ENCODE measurements around the gene ZNF512B.
A peak's percentile ranks its signal among the peaks of the same experiment; 100 is the strongest.
"Not testable (repeated sequence)": the region's sequence is repeated elsewhere in the genome, so short reads cannot be mapped to it uniquely, and the experiment has no call there.

Gene ZNF512B

DNA sequence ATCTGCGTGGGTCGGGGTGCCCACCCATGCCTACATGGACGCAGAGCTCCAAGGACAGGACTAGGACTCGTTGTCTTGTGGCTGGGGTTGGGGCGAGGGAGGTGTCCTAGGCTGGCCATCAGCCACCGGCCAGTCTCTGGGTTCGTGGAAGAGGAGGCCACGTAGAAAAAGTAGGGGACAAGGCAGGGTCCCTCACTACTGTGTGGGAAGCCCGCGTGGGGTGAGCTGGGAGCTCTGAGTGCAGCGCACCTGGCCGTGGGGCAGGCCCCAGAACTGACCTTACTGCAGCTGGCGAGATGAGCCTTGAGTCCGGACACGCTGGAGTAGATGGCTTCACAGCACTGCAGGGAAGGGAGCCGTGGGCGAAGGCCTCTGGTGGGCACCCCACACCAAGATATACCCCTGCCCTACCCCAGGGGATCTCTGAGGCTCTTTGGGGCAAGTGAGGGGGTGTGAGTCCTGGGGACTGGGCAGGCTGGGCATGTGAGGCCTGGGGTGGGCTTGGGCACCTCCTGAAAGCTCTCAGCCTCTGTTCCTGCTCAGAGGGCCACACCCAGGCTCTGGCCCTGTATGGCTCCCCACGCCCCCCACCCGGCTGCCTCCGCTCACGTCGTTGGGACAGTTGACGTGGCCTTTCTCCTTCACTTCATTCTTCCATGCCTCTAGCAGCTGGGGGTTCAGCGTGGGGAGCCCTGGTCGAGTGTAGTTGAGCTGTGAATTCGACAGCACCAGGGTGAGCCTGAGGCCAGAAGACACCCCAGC lies 7.9 kb downstream of the ZNF512B start:
- DNase-seq, result no peak

DNA sequence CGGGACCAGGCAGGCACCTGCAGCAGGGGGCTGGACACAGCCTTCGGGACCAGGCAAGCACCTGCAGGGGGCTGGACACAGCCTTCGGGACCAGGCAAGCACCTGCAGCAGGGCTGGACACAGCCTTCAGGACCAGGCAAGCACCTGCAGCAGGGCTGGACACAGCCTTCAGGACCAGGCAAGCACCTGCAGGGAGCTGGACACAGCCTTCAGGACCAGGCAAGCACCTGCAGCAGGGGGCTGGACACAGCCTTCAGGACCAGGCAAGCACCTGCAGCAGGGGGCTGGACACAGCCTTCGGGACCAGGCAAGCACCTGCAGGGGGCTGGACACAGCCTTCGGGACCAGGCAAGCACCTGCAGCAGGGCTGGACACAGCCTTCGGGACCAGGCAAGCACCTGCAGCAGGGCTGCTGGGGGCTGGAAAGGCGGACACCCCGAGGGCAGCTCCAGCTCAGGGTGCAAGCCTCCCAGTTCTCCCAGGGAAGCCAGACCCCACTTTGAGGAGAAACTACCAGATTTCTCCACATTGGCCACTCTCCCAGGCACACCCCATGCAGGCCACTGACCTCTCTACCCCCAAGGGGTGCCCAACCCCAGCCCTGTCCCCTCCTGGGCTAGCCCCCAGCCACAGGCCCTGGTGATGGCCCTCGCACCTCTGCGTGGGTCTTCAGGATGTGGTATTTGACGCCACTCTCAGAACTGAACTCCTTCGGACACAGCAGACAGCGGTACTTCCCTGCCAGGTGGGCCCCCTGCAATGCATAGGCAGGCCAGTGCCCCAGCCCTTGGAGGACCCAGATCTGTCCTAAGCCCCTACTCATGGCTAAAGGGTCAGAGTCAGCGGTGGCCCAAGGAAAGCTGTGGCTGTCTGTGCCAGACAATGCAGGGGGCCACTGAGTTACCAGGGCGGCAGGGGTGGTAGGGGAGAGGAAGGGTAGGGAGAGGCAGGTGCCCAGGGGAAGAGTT lies 8.8 kb downstream of the ZNF512B start:
- not testable (repeated sequence) for DNase-seq

DNA sequence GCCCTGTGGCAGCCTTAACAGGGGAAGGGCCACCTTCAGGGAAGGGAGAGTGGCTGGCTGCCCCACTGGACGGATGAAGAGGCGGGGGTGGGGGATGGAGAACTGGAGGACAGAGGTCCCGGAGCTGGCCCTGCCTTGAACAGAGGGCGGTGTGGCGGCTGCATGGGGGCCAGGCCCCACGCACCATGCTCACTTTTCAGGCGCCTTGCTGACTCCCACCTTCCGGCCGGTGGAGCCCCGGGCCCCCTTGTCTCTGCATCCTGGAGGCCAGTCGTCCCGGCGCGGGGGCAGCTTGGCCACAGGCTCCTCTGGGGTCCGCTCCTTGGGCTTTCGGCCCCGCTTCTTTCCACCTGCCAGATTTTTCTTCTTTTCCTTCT lies 10.0 kb downstream of the ZNF512B start:
- DNase-seq, result no peak

DNA sequence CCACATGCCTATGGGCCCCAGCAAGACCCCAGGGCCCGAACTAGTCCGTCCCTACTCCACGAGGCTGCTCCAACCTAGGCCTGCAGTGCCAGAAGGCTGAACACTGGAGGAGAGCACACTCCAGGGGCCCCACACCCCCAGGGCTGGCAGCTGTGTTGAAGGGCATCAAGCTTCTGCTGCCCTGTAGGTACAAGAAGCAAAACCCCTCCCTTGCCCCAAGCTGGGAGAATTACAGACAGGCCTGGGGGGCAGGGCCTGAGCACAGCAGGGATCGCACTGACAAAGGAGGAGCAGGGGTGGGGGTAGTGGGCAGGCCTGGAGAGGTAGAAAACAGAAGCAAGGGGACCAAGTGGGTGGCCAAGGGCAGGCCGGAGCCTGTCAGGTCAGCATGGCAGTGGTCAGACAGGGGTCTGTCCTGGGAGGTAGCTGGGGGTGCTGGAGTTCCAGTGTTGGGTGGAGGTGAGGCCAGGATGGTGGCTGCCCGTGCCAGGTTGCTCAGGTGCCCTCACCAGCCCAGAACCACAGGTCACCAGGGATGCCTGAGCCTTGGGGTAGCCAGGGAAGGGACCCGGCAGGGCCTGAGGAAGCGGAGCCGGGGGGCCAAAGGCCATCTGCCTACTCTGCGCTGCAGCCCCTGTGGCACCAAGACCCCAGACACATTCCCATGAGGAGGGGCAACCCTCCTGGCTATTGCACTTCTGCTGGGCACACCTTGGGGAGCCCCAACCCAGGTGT lies 10.6 kb downstream of the ZNF512B start:
- no peak for DNase-seq

DNA sequence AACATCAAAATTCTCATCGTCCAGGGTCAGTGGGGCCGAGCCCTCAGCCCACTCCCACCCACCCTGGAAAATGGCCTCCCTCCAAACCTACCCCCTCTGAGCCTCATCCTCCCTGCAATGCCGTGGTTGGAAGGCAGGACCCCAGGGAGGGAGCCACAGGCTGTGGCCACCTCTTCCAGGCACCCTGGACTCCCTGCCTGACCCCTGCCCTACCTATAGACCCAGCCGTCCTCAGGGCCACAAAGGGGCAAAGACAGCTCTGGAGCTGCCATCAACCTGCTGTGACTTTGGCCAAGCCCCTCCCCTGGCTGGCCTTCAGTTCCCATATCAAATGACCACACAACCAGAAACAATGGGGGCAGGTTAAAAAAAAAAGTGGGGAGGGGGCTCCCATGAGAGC lies 11.3 kb downstream of the ZNF512B start:
- no peak for DNase-seq

DNA sequence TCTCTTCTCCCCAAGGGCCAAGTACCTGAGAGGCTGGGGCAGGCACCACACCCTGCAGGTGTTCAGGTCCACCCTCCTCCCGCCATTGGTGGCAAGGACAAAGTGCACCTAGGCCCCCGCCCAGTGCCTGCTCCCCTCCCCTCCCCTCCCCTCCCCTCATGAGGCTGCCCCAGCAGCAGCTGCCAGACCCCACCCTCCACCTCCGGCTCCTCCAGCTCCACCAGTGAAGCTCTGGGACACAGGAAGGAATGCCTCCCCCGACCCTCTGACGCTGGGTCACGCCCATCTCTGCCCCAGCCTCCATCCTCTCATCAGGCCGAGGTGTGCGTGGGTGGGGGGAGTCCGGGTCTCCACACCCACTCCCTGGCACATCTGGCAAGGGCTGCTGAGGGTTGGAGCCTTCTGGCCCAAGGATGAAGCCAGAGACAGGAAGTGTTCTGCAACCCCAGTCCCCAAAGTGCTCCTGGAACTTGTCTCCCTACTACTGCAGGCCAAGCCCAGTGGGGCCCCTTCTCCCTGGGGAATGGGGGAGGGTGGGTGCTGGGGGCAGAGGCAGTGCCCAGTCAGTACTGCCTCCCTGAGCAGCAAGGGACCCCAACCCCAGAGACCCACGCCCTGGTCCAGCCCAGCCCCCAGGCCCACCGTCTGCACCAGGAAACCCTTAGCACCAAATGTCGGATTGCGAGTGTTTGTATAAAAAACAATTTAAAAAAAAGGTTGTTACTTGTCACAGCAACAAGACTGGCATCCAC lies 11.9 kb downstream of the ZNF512B start:
- no peak for DNase-seq

DNA sequence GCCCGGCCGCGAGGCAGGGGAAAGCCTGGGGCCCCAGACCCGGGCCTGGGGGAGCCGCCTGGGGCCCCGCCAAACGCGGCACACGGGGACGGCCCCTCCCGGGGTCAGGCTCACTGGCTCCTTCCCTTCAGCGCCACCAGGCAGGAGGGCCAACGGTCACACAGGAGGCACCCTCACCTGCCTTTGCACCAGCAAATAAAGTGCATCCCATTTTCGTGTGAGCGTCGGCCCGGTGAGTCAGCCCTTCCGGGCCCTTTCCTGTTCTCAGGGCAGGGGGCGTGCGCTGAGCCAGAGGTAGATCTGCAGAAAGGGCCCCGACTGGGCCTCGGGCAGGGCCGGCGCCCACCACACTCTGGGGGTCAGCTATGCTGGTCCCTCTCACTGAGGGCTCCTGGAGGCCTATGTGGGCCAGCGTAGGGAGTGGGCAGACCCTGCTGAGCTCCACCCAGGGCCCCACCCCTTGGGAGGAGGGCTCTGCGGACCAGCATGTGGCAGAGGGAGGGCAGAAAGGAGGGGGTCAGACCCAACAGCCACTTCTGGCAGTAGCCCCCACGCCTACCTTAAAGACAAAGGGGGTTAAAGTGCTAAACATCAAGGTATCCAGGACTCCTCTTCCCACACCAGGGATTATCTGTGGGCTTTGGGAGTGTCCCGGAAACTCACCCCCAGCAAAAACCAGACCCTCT lies 12.6 kb downstream of the ZNF512B start:
- peak; percentile 56 for DNase-seq

DNA sequence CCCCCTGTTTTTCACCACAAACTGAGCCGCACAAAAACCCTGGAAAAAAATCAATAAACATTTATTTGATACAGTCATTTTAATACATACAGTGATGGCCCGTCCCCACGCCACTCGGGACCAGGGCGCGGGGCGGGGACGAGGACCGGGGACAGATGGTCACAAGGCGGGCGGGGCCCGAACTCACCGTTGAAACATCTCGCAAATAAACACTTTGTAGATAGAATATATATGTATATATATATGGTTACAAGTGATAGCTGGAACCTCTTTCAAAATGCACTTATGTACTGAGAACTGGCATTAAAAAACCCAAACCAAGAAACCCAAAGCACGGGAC lies 13.1 kb downstream of the ZNF512B start:
- DNase-seq, result no peak

DNA sequence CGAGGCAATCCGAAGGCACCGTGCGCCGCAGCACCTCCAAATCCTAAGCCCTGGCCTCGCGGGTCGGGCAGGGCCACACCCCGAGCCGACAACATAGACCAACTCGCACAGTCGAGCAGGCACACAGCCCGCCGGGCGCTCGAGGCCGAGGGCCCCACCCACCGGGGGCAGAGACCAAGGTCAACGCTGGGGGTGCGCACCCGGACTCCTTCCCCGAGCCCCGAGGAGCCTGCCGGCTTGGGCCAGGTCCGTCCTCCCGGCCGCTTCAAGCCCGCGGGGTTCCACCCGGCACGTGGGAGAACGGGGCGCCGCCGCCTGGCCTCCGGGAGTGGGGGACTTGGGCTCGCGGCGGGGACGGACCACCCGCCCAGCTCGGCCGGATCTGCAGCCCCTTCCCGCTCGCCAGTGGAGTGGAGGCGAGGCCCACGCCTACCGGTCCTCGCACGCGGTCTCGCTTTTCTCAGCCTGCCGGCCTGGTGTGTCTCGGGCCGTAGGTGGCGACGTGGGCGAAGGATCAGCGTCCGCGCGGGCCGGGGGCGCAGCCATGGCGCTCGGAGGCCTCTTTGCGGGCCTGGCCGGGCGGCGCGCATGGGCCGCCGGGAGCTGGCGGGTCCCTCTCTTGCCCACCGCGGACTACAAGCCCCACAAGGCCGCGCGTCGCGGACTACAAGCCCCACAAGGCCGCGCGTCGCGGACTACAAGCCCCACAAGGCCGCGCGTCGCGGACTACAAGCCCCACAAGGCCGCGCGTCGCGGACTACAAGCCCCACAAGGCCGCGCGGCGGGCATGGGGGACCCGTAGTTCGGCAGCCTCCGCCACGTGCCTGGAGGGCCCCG lies 13.7 kb downstream of the ZNF512B start, which contains the start of gene UCKL1:
UCKL1 (minus strand) TSS at position 590 of the 837 bp plus-strand sequence; CDS start at position 546, 44 bp downstream.
- peak; percentile 92 for DNase-seq

DNA sequence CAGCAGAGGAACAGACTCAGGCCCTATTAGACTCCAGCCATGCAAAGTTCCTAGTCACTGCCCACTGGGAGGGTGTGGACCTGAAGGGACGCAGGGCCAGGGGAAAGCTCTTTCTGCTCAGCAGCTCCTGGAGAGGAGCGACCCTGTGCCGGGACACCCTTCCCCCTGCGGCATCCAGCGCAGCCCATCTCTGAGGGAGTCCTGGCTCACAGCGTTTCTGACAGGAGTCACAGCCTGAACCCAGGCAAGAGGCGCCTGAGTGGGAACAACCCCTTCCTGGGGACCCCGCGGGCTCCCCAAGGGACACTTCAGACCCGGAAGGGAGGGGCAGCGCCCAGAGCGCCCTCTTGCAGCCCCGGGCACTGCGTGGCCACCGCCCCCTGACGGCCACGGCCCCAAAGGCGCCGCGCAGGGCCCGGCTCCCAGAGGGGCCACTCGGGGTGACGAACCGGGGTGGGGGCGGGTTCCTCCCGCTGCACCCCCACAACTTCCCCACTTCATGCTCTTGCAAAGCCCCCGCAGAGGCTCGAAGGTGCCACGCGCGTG lies 14.4 kb downstream of the ZNF512B start:
- peak; percentile 20 for DNase-seq

DNA sequence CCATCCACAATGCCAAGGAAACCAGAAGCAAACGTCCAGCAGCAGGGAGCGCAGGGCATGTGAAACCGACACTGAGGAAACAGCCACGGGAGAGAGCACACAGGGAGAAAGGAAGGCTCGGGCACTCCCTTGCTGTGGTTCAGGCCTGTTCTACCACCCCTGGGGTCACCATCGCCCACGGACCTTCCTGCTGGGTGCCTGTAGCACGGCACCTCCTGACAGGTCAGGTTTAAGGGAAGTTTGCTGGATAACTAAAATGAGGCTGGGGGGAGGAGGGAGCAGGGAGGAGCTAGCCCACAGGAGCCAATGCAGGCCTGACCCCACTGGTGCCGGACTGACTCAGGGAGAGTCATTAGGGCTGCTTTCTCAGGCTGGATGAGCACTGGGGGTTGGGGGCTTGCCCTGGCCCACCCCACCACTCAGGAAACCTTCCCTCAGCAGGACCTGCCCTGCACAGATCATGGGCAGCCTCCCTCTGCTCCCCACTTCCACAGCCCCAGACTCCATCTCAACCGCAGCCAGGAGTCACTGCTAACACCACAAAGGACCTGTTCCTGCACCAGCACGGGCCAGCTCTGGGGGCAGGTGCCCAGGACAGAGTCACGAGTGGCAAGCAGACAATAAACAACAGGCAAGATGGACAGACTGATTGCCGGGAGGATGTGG lies 15.8 kb downstream of the ZNF512B start:
- no peak for DNase-seq

DNA sequence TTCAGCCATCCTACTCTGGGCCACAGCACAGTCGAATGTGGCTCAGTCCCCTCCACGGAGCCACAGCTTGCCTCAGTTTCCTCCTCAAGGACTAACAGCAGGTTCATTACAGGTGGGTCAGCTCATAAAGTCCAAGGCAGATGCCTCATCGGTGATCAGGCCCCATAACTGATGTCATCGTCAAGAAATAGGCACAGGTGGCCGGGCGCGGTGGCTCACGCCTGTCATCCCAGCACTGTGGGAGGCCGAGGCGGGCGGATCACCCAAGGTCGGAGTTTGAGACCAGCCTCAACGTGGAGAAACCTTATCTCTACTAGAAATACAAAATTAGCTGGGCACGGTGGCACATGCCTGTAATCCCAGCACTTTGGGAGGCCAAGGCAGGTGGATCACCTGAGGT lies 17.0 kb downstream of the ZNF512B start:
- no peak for DNase-seq

DNA sequence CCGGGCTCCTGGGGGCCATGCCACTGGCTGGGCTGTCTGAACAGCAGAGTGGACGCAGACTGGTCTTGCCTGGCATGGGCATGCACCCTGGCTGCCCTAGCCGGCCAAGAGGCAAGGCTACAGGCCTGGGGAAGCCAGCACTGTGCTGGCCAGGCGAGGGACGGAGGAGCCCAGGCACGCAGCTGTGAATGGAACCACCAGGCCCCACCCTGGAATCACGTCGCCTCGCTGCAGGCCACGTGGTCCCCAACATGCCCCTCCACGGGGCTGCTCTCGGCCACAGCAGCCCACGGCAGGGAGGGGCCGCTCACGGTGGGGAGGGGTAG lies 17.6 kb downstream of the ZNF512B start:
- no peak for DNase-seq

DNA sequence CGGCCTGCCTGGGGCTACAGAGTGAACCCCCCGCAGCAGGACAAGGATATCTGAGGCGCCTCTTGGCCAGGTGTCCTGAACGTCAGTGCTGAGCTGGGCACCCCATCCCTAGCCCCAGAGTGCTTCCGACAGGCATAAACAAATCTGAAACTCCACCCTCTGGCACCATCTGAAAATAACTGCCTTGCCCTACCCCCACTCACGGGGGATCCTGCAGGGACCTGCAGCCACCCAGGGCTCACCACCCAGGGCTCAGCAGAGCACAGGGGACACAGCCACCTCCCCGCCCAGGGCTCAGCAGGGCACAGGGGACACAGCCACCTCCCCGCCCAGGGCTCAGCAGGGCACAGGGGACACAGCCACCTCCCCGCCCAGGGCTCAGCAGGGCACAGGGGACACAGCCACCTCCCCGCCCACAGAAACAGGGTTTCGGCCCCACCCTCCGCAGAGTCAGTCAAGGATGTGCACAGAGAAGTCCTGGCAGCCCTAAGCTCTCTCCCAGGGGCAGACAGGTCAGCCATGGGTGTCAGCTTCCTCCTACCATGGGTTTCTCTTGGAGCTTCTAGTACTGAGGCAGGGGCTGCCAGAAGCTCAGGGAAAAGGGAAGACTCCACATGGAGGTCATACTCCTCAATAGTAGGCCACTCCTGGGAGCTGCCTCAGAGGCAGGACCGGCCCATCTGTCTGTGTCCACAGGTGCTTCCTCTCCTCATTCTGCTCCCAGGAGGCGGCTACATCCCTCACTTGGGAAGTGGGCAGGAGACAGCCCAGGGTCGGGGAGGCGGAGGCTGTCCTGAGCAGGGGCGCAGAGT lies 18.1 kb downstream of the ZNF512B start:
- no peak for DNase-seq

DNA sequence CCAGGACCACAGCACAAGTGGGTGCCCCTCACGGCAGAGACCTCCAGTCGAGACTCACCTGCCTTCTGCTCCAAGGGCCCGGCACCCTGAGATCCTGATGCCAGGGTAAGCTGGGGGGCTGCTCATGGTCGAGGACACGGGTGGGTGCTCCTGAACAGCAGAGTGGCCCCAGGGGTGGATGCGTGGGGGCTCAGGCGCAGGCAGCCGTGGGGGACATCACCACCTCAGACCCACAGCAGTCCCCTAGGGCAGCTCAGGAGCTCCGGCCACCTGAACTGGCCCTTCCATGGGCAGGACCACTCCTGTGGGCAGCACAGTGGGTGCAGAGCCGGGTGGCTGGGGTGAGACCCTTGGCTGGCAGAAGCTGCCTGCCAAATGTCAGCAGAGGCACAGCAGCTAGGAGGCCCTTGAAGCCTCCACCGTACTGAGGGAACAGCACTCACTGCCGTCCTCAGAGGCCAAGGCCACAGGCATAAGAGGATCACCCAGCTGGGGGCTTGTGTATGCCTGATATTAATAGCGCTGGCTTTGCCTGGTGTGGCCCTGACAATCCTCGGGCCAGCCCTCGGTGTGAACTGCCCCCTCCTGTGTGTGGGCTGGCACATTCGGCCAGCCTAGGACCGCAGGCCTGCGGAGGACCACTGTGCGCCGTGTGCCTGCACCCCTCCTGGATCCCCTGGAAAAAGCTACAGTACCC lies 18.9 kb downstream of the ZNF512B start:
- DNase-seq, result no peak

DNA sequence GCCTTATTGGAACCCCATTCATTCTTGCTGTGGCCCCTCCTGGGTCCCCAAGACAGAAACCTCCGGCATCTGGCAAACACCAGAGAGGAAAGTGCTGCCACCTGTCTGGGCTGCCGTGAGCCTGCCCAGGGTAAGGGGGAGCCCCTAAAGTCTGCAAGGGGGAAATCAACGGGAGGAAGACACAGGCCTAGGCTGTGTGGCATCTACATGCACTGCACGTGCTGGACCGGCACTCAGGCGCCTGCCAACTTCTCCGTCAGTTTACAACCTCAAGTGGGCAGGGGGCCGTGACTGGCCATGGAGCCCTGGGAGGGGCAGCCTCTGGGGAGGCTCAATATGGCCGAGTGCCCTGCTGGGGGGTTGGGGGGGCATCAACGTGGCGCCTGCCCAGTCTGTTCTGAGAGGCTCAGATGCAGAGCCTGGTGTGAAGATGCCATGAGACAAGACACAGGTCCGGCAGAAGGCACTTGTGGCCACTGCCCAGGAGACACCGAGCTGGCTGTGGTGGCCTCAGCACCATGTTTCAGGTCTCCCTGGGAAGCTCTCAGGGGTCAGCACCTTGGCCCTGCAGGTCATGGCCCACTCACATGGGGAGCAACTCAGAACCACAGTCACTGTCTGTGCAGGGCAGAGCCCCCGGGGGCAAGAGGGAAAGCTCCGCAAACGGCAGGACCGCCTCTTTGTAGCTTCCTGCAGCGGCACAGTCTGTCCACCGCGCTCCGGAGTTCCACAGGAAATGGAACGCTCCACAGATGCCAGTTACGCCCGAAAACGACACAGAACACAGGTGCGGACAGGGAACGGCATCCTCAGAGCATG lies 21.9 kb downstream of the ZNF512B start:
- DNase-seq, result peak; percentile 27

DNA sequence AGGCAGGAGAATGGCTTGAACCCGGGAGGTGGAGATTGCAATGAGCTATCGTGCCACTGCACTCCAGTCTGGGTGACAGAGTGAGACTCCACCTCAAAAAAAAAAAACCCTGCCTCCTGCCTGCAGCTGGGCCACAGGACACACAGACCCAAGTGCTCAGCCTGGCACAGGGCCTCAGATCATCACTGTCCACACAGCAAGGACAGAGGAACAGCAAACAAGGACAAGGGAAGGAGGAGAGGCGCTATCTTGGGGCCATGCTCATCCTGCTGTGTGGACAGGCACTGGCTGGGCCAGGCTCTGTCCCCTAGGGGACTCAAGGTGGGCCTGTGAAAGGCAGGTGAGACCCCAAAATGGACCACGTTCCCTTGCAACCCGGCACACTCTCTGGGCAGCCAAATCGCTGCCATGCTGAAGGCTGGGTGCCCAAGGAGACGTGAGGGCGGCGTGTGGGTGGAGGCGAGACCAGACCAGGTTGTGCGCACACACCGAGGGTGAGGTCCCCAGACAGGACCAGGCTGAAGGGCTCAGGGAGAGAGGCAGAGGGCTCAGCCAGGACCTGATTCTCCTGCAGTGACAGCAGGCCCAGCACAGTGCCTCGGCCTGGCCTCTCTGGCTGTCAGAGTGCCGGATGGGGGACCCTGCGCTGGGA lies 22.6 kb downstream of the ZNF512B start:
- DNase-seq, result no peak

All from central memory CD4-positive, alpha-beta T cell (primary cell).